SKM-1 treated with dmso at 0.1 percent for 144 hours (cell line): Measurements from ENCODE around the gene NAGPA.
A peak's percentile ranks its signal among the peaks of the same experiment; 100 is the strongest.
"Not testable (repeated sequence)": the region's sequence is repeated elsewhere in the genome, so short reads cannot be mapped to it uniquely, and the experiment has no call there.

Experiments
- DNase-seq: peaks from one replicate; lab custom pipeline; 2025; ENCODE audit not compliant: unreplicated experiment; lab: John Stamatoyannopoulos, UW

The NAGPA gene

GRCh38 chr16:5033256-5034166, at the start of gene NAGPA:
NAGPA (minus strand) TSS chr16:5033935; CDS start chr16:5033914, 21 bp downstream.
- DNase-seq, result peak; percentile 65

GRCh38 chr16:5080996-5081395, 47.3 kb upstream of the NAGPA start:
- not testable (repeated sequence) for DNase-seq

- DNase-seq, result not testable (repeated sequence)
These were observed 46.7 kb upstream of the NAGPA start for GRCh38 chr16:5080461-5080860.

GRCh38 chr16:5078626-5079025, 44.9 kb upstream of the NAGPA start:
- DNase-seq, result no peak

GRCh38 chr16:5077304-5077703, 43.6 kb upstream of the NAGPA start:
- no peak for DNase-seq

- no peak for DNase-seq
These were observed 41.9 kb upstream of the NAGPA start for GRCh38 chr16:5075637-5076036.

GRCh38 chr16:5073771-5074170, 40.0 kb upstream of the NAGPA start:
- not testable (repeated sequence) for DNase-seq

- no peak for DNase-seq
These were observed 39.5 kb upstream of the NAGPA start for GRCh38 chr16:5073279-5073629.

GRCh38 chr16:5072334-5073278, 38.9 kb upstream of the NAGPA start:
- no peak for DNase-seq

GRCh38 chr16:5071681-5072333, 38.1 kb upstream of the NAGPA start, which contains the start of gene ALG1:
ALG1 (plus strand) TSS chr16:5071843; CDS start chr16:5071850, 7 bp downstream.
- peak; percentile 68 for DNase-seq

GRCh38 chr16:5071341-5071680, 37.6 kb upstream of the NAGPA start:
- DNase-seq, result no peak

GRCh38 chr16:5070431-5071186, 36.9 kb upstream of the NAGPA start:
- no peak for DNase-seq

GRCh38 chr16:5069854-5070253, 36.1 kb upstream of the NAGPA start:
- DNase-seq, result no peak

- DNase-seq, result no peak
These were observed 35.3 kb upstream of the NAGPA start for GRCh38 chr16:5069048-5069447.

- no peak for DNase-seq
These were observed 32.8 kb upstream of the NAGPA start for GRCh38 chr16:5066511-5066910.

GRCh38 chr16:5065813-5066212, 32.1 kb upstream of the NAGPA start, which contains the start of gene C16orf89:
C16orf89 (minus strand) TSS chr16:5065956; CDS start chr16:5065908, 48 bp downstream.
- no peak for DNase-seq

GRCh38 chr16:5065326-5065725, 31.6 kb upstream of the NAGPA start:
- no peak for DNase-seq

GRCh38 chr16:5064915-5065314, 31.2 kb upstream of the NAGPA start:
- no peak for DNase-seq

GRCh38 chr16:5062790-5063765, 29.3 kb upstream of the NAGPA start:
- DNase-seq, result no peak
